Subcutaneous adipose tissue (tissue), 4 donors: ENCODE data around the gene WIZ. TPM values are rescaled to one million over a fixed set of nuclear protein-coding genes. Genes with fewer than 3 reads are reported as not detected.

Experiments
- total RNA-seq, 4 donors: library from RNA; depleted of rRNA; stranded (reverse); fragments of >200 nt; gene quantifications; one replicate each; pipeline ENCODE4 v1.1.0, GENCODE V29; 2016
- TF ChIP-seq, protein P1 (sequence below): fragments of 450-650 bp; IDR thresholded peaks from one replicate; pipeline ENCODE4 v1.5.1; 2016; ENCODE audit warnings: low read depth, mild to moderate bottlenecking, control low read depth, antibody characterized with exemption, moderate library complexity

WIZ gene
- total RNA-seq, 4 donors from 2014 or later: 14.8 to 48.2 (median 20.0) TPM

GRCh38 chr19:15452111-15453047, 2.6 kb upstream of the WIZ start:
- TF ChIP-seq, protein P1, sequence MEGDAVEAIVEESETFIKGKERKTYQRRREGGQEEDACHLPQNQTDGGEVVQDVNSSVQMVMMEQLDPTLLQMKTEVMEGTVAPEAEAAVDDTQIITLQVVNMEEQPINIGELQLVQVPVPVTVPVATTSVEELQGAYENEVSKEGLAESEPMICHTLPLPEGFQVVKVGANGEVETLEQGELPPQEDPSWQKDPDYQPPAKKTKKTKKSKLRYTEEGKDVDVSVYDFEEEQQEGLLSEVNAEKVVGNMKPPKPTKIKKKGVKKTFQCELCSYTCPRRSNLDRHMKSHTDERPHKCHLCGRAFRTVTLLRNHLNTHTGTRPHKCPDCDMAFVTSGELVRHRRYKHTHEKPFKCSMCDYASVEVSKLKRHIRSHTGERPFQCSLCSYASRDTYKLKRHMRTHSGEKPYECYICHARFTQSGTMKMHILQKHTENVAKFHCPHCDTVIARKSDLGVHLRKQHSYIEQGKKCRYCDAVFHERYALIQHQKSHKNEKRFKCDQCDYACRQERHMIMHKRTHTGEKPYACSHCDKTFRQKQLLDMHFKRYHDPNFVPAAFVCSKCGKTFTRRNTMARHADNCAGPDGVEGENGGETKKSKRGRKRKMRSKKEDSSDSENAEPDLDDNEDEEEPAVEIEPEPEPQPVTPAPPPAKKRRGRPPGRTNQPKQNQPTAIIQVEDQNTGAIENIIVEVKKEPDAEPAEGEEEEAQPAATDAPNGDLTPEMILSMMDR: no peak

GRCh38 chr19:15450528-15450890, 753 bp upstream of the WIZ start:
- TF ChIP-seq, protein P1: no peak

DNA sequence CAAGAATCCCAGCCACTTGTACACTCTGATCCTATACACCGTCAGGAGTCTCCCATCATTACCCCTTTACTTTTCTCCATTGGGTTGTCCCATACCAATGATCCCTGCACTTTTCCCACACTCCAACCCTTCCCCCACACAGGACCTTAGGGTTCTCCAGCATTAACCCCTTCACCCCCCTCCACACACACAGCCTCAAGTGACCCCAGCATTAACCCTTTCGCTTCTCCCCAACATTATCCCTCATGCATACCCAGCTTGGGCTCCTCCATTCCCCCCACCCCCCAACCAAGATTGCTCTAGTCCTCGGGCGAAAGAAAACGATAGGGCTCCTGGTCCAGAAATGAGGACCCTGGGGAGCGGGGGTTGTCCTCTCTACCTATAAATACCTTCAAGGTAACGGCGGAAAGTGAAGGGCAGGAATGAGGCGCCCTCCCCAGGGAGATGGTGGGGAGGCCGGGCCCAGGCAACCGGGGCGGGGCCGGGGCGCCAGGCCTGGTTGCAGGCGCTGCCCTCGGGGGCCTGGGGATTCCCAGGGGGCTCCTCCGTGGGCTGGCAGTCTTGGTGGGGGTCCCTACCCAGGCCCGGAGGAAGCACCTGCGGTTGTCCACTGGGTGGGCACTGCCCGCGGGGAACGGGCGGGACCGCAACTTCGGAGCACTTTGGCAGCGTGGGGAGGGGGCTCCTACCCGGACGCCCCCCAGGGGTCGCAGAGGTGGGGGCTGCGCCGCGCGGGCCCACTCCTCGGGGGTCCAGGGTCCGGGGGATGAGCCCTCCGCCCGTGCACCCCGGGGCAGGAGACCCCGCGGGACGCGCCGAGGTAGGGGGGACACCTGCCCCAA, 757 bp downstream of the WIZ start:
- TF ChIP-seq, protein P1: no peak

DNA sequence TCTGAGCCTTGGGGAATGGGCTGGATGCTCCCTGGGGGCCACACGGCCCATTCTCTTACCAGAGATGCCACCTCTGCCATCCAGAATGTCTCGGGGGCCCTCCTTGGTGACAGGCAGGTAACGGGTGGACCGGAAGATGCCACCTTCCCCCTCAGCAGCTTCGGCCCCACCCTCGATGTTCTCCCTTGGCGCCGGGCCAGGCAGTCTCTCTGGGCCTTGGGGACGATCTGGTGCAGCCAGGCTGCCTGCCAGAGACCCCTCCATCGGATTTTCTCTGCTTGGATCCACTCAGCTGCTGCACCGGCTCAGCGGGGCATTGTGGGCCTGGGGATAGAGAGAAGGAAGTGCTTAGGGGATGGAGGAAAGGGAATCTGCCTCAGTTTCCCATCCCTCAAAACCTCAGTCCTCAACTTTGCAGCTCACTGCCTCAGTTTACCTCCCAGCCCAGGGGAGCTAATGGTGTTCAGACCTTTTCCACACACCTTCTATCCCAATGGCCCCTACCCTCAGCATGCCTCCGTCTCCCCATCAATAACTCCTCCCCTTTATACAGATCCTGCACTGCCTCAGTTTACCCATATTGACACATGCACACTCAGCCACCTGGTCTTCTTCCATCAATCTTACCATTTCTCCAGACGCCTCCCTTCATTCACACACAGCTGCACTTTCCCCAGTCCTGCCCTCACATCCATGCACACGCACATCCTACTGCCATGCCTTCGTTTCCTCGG, 1.5 kb downstream of the WIZ start:
- TF ChIP-seq, protein P1: no peak

- TF ChIP-seq, protein P1: no peak
Measured at GRCh38 chr19:15447057-15447456, 2.7 kb downstream of the WIZ start.

GRCh38 chr19:15445807-15446376, 3.9 kb downstream of the WIZ start:
- TF ChIP-seq, protein P1: no peak
